HEK293 (cell line): Measurements from ENCODE around the gene SUPT3H.

Source experiments
- CTCF ChIA-PET: fragments of 350-600 bp; formaldehyde crosslinking; extraction: SDS; loops from one replicate; lab custom pipeline; 2021; ENCODE audit warnings: antibody characterized with exemption; lab: Yijun Ruan, JAX
- POLR2A ChIA-PET: fragments of 300-600 bp; formaldehyde crosslinking; extraction: SDS; loops from one replicate; lab custom pipeline; 2020; ENCODE audit warnings: antibody characterized with exemption, inconsistent platforms; lab: Yijun Ruan, JAX
- H3K27ac ChIP-seq: fragments of 200-500 bp; sonication (Bioruptor generic); 2 replicates; pipeline ENCODE4 v1.5.1; 2014; ENCODE audit warnings: low read depth, low read length, control low read depth, inconsistent platforms; ENCODE audit errors: extremely low read depth
- H3K36me3 ChIP-seq, 2 experiments: fragments of 200-500 bp in 1 of 2; sonication (Bioruptor generic) in 1 of 2; 1 replicate in 1 of 2; 2 replicates in 1 of 2; pipeline ENCODE4 v1.5.1; 2014 to 2017; ENCODE audit warnings: inconsistent platforms in 2 of 2, low read length in 2 of 2; ENCODE audit not compliant: control insufficient read depth in 2 of 2, insufficient read depth in 1 of 2
- H3K4me1 ChIP-seq: fragments of 200-500 bp; sonication (Bioruptor generic); 2 replicates; pipeline ENCODE4 v1.5.1; 2014; ENCODE audit warnings: mild to moderate bottlenecking, low read length, inconsistent platforms; ENCODE audit not compliant: control insufficient read depth, insufficient read depth
- H3K4me3 ChIP-seq: 2 replicates; pipeline ENCODE4 v1.5.1; 2011; ENCODE audit warnings: low read depth, mild to moderate bottlenecking, control low read depth, low read length, moderate library complexity
- H3K9me3 ChIP-seq: fragments of 200-500 bp; sonication (Bioruptor generic); 2 replicates; pipeline ENCODE4 v1.5.1; 2014; ENCODE audit warnings: low read depth, low read length, inconsistent platforms; ENCODE audit not compliant: control insufficient read depth, insufficient read depth
- FEZF1 ChIP-seq: fragments of 450-650 bp; formaldehyde crosslinking; IDR thresholded peaks from 2 replicates; pipeline ENCODE4 v1.5.1; 2016; ENCODE audit warnings: missing biosample characterization, missing genetic modification characterization
- KLF7 ChIP-seq: fragments of 450-650 bp; formaldehyde crosslinking; IDR thresholded peaks from 2 replicates; pipeline ENCODE4 v1.5.1; 2016; ENCODE audit warnings: missing biosample characterization, missing genetic modification characterization, borderline replicate concordance
- PRDM4 ChIP-seq: fragments of 450-650 bp; formaldehyde crosslinking; IDR thresholded peaks from 2 replicates; pipeline ENCODE4 v1.5.1; 2017; ENCODE audit warnings: missing biosample characterization, missing genetic modification characterization
- TRIM28 ChIP-seq: IDR thresholded peaks from 2 replicates; pipeline ENCODE4 v1.6.1; 2011; ENCODE audit warnings: low read length, control low read depth, borderline replicate concordance
- ZBTB1 ChIP-seq: fragments of 450-650 bp; formaldehyde crosslinking; IDR thresholded peaks from 2 replicates; pipeline ENCODE4 v1.5.1; 2016; ENCODE audit warnings: missing biosample characterization, missing genetic modification characterization
- ZBTB17 ChIP-seq: fragments of 450-650 bp; formaldehyde crosslinking; IDR thresholded peaks from 2 replicates; pipeline ENCODE4 v1.5.1; 2016; ENCODE audit warnings: missing biosample characterization, missing genetic modification characterization
- ZBTB20 ChIP-seq: fragments of 450-650 bp; formaldehyde crosslinking; IDR thresholded peaks from 2 replicates; pipeline ENCODE4 v1.5.1; 2016; ENCODE audit warnings: missing biosample characterization, missing genetic modification characterization
- ZEB2 ChIP-seq: fragments of 450-650 bp; formaldehyde crosslinking; IDR thresholded peaks from 2 replicates; pipeline ENCODE4 v1.5.1; 2016; ENCODE audit warnings: missing biosample characterization, missing genetic modification characterization
- ZFP69B ChIP-seq: fragments of 450-650 bp; formaldehyde crosslinking; IDR thresholded peaks from 2 replicates; pipeline ENCODE4 v1.5.1; 2016; ENCODE audit warnings: missing biosample characterization, missing genetic modification characterization
- ZNF157 ChIP-seq: fragments of 450-650 bp; formaldehyde crosslinking; IDR thresholded peaks from 2 replicates; pipeline ENCODE4 v1.5.1; 2016; ENCODE audit warnings: missing biosample characterization, missing genetic modification characterization
- ZNF18 ChIP-seq: fragments of 450-650 bp; formaldehyde crosslinking; IDR thresholded peaks from 2 replicates; pipeline ENCODE4 v1.5.1; 2016; ENCODE audit warnings: missing biosample characterization, missing genetic modification characterization
- ZNF24 ChIP-seq: fragments of 450-650 bp; formaldehyde crosslinking; IDR thresholded peaks from 2 replicates; pipeline ENCODE4 v1.5.1; 2016; ENCODE audit warnings: missing biosample characterization, missing genetic modification characterization
- ZNF274 ChIP-seq, 2 experiments: fragments of 200-500 bp in 1 of 2; fragments of 450-650 bp in 1 of 2; sonication (Bioruptor generic) in 1 of 2; formaldehyde crosslinking in 1 of 2; IDR thresholded peaks; 2 replicates each; pipeline versions ENCODE4 v1.5.1 to v1.6.1; 2014 to 2016; ENCODE audit warnings: borderline replicate concordance in 1 of 2, inconsistent platforms in 1 of 2, low read length in 1 of 2, missing biosample characterization in 1 of 2, missing genetic modification characterization in 1 of 2
- ZNF292 ChIP-seq: fragments of 450-650 bp; formaldehyde crosslinking; IDR thresholded peaks from 2 replicates; pipeline ENCODE4 v1.5.1; 2016; ENCODE audit warnings: low read depth, missing biosample characterization, missing genetic modification characterization, borderline replicate concordance
- ZNF335 ChIP-seq: fragments of 450-650 bp; formaldehyde crosslinking; conservative IDR thresholded peaks from 2 replicates; pipeline ENCODE4 v1.5.1; 2016; ENCODE audit warnings: missing biosample characterization, missing genetic modification characterization
- ZNF37A ChIP-seq: fragments of 450-650 bp; IDR thresholded peaks from 2 replicates; pipeline ENCODE4 v1.5.1; 2018; ENCODE audit warnings: missing biosample characterization, missing genetic modification characterization
- ZNF488 ChIP-seq: fragments of 450-650 bp; formaldehyde crosslinking; IDR thresholded peaks from 2 replicates; pipeline ENCODE4 v1.5.1; 2016; ENCODE audit warnings: missing biosample characterization, missing genetic modification characterization
- ZNF555 ChIP-seq: fragments of 450-650 bp; formaldehyde crosslinking; conservative IDR thresholded peaks from 2 replicates; pipeline ENCODE4 v1.5.1; 2017; ENCODE audit warnings: missing biosample characterization, mild to moderate bottlenecking, missing genetic modification characterization, inconsistent platforms
- ZNF561 ChIP-seq: fragments of 450-650 bp; IDR thresholded peaks from 2 replicates; pipeline ENCODE4 v1.5.1; 2018; ENCODE audit warnings: missing biosample characterization, missing genetic modification characterization, borderline replicate concordance
- ZNF571 ChIP-seq: fragments of 450-650 bp; formaldehyde crosslinking; IDR thresholded peaks from 2 replicates; pipeline ENCODE4 v1.5.0; 2017; ENCODE audit warnings: missing biosample characterization, missing genetic modification characterization
- ZNF610 ChIP-seq: fragments of 450-650 bp; formaldehyde crosslinking; IDR thresholded peaks from 2 replicates; pipeline ENCODE4 v1.5.1; 2016; ENCODE audit warnings: missing biosample characterization, missing genetic modification characterization, borderline replicate concordance
- ZNF621 ChIP-seq: fragments of 450-650 bp; formaldehyde crosslinking; IDR thresholded peaks from 2 replicates; pipeline ENCODE4 v1.5.1; 2017; ENCODE audit warnings: missing biosample characterization, missing genetic modification characterization
- ZNF664 ChIP-seq: fragments of 450-650 bp; formaldehyde crosslinking; IDR thresholded peaks from 2 replicates; pipeline ENCODE4 v1.5.1; 2016; ENCODE audit warnings: missing biosample characterization, missing genetic modification characterization
- ZNF692 ChIP-seq: fragments of 450-650 bp; formaldehyde crosslinking; IDR thresholded peaks from 2 replicates; pipeline ENCODE4 v1.5.1; 2016; ENCODE audit warnings: missing biosample characterization, missing genetic modification characterization
- ZNF701 ChIP-seq: fragments of 450-650 bp; formaldehyde crosslinking; IDR thresholded peaks from 2 replicates; pipeline ENCODE4 v1.5.1; 2016; ENCODE audit warnings: missing biosample characterization, missing genetic modification characterization
- TF ChIP-seq, protein P1 (sequence below): fragments of 450-650 bp; formaldehyde crosslinking; IDR thresholded peaks from 2 replicates; pipeline ENCODE4 v1.5.1; 2016; ENCODE audit warnings: missing biosample characterization, missing genetic modification characterization

SUPT3H gene

GRCh38 chr6:44800784-44801592, 576.7 kb downstream of the SUPT3H start (continued):
- TF ChIP-seq ZNF157 (tag by site-specific recombination) (no peak), ZEB2 (no peak), ZFP69B (tag by site-specific recombination) (0 out of 2 replicates have a peak, but pooled peaks have one; percentile 17), ZNF571 (tag by site-specific recombination) (no peak), FEZF1 (tag by site-specific recombination) (peak; percentile 30; the same call in 1 of the 2 replicates), ZNF37A (tag by site-specific recombination) (no peak), ZNF664 (tag by site-specific recombination) (0 out of 2 replicates have a peak, but pooled peaks have one; percentile 9), ZBTB17 (0 out of 2 replicates have a peak, but pooled peaks have one; percentile 34), ZNF621 (no peak), ZNF292 (tag by site-specific recombination) (no peak), ZNF335 (tag by site-specific recombination) (0 out of 2 replicates have a peak, but pooled peaks have one; percentile 16), ZBTB20 (tag by site-specific recombination) (no peak; the same call in 1 of the 2 replicates), ZNF692 (tag by site-specific recombination) (peak; percentile 23; the same call in 1 of the 2 replicates), ZNF488 (tag by site-specific recombination) (no peak), KLF7 (tag by site-specific recombination) (no peak), ZNF24 (tag by site-specific recombination) (0 out of 2 replicates have a peak, but pooled peaks have one; percentile 4), ZNF610 (no peak), ZNF701 (tag by site-specific recombination) (no peak), ZNF555 (tag by site-specific recombination) (no peak)
- TF ChIP-seq, protein P1, sequence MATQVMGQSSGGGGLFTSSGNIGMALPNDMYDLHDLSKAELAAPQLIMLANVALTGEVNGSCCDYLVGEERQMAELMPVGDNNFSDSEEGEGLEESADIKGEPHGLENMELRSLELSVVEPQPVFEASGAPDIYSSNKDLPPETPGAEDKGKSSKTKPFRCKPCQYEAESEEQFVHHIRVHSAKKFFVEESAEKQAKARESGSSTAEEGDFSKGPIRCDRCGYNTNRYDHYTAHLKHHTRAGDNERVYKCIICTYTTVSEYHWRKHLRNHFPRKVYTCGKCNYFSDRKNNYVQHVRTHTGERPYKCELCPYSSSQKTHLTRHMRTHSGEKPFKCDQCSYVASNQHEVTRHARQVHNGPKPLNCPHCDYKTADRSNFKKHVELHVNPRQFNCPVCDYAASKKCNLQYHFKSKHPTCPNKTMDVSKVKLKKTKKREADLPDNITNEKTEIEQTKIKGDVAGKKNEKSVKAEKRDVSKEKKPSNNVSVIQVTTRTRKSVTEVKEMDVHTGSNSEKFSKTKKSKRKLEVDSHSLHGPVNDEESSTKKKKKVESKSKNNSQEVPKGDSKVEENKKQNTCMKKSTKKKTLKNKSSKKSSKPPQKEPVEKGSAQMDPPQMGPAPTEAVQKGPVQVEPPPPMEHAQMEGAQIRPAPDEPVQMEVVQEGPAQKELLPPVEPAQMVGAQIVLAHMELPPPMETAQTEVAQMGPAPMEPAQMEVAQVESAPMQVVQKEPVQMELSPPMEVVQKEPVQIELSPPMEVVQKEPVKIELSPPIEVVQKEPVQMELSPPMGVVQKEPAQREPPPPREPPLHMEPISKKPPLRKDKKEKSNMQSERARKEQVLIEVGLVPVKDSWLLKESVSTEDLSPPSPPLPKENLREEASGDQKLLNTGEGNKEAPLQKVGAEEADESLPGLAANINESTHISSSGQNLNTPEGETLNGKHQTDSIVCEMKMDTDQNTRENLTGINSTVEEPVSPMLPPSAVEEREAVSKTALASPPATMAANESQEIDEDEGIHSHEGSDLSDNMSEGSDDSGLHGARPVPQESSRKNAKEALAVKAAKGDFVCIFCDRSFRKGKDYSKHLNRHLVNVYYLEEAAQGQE (tag by site-specific recombination), result no peak

- Histone ChIP-seq H3K36me3 (no peaks in the 10 kb centered on the region), H3K4me3 (no peak overlapping the region), H3K27ac (peak overlapping the region; percentile 58), H3K4me1 (peaks cover 18% of the 10 kb centered on the region), H3K9me3 (no peaks in the 10 kb centered on the region)
- CTCF ChIA-PET, result interaction anchor here (0.5 to 2.4 kb wide), 8 partner anchors 9 to 488 kb away, joined by 3 to 11 read pairs (median 3); no protein-coding TSS in a partner anchor
- POLR2A ChIA-PET, result no interaction called here
- TF ChIP-seq ZNF561 (peak; percentile 81; the same call in 1 of the 2 replicates), TRIM28 (peak; percentile 84), ZBTB1 (tag by site-specific recombination) (no peak), ZNF18 (tag by site-specific recombination) (peak; percentile 84; the same call in 1 of the 2 replicates), ZNF274 (IDR thresholded peaks at IDR 0.05; ENCODE audit: low read length) (no peak), ZNF274 (tag by site-specific recombination; IDR thresholded peaks at IDR 0.05; ENCODE audit: borderline replicate concordance) (no peak), PRDM4 (peak; percentile 68)
Measured at GRCh38 chr6:44800171-44800783, 577.5 kb downstream of the SUPT3H start.
